Mucosa of descending colon (tissue), 3 donors: Measurements from ENCODE around the gene FBXO7. TPM values are rescaled to one million over a fixed set of nuclear protein-coding genes. Genes with fewer than 3 reads are reported as not detected.

Source experiments
- ATAC-seq: fragments of 200-7000 bp; cut with Tn5 transposase; one replicate; pipeline ENCODE4 v1.9.1; 2020; ENCODE audit warnings: mild to moderate bottlenecking, moderate library complexity
- DNase-seq, 3 donors: peaks; one replicate each; pipeline ENCODE4 v3.0.0-alpha.2; 2020
- H3K36me3 ChIP-seq: fragments of 200-600 bp; one replicate; pipeline ENCODE4 v1.8.0; 2021; ENCODE audit warnings: low read depth, mild to moderate bottlenecking
- H3K4me1 ChIP-seq: fragments of 200-600 bp; one replicate; pipeline ENCODE4 v1.8.0; 2021; ENCODE audit warnings: low read depth, mild to moderate bottlenecking
- H3K4me3 ChIP-seq: fragments of 200-600 bp; one replicate; pipeline ENCODE4 v1.8.0; 2021; ENCODE audit warnings: mild to moderate bottlenecking
- H3K9me3 ChIP-seq: fragments of 200-600 bp; one replicate; pipeline ENCODE4 v1.8.0; 2021; ENCODE audit warnings: mild to moderate bottlenecking
- intact Hi-C, 2 donors: fragments of 100-400 bp; cut with DNase I in 1 of 2; cut with micrococcal nuclease in 1 of 2; formaldehyde crosslinking; loops; one replicate each; pipeline versions ENCODE4 v1.11.0 to v1.11.1; 2022; cut with DNase I, micrococcal nuclease
- total RNA-seq, 3 donors: library from RNA; stranded (reverse); fragmentation: NEBNext Ultra II Directional in 2 of 3; extraction: Animal tissue kit (Norgen Biotek cat#: 25700) in 2 of 3; gene quantifications; one replicate each; pipeline versions ENCODE4 v1.2.1 to v1.2.4, GENCODE V29; 2021 to 2023
- TF ChIP-seq, protein P1 (sequence below): fragments of 200-600 bp; IDR thresholded peaks from one replicate; pipeline ENCODE4 v1.8.0; 2022; ENCODE audit warnings: antibody characterized with exemption, mild to moderate bottlenecking
- donor health status: DM: no; HTN: no; CAD: no; lungs with moderate emphysema.
- donor health status: DM: no; HTN: no; CAD: no.
- donor health status: DM: no; HTN: yes; CAD: no.

The FBXO7 gene
- total RNA-seq, 3 donors from 2014 or later: 63.0 to 84.3 (median 71.5) TPM

DNA sequence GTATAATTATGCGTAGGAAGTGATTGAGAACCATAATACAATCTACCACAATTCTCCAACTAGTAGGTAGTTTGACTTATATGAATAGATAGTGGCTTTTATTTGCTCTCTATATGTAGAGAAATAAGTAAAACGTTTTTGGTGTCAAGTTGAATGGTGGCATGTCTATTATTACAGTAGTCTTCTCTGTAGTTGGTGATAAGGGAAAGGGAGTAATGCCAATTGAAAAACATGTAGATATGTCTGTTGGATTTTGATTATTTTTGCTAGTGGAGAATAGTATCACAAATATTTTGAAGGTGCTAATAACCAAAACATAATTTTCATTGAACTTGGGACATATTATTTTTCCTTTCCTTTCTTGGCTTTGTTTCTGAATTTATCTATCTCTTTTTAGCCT, 17.5 kb downstream of the FBXO7 start:
- no peaks in the 10 kb centered on the region for H3K9me3 ChIP-seq
- peaks cover 18% of the 10 kb centered on the region for H3K36me3 ChIP-seq
- intact Hi-C loops: no loop called here
- H3K4me1 ChIP-seq: no peaks in the 10 kb centered on the region
- ATAC-seq (no peak), DNase-seq (no peak)
- TF ChIP-seq, protein P1, sequence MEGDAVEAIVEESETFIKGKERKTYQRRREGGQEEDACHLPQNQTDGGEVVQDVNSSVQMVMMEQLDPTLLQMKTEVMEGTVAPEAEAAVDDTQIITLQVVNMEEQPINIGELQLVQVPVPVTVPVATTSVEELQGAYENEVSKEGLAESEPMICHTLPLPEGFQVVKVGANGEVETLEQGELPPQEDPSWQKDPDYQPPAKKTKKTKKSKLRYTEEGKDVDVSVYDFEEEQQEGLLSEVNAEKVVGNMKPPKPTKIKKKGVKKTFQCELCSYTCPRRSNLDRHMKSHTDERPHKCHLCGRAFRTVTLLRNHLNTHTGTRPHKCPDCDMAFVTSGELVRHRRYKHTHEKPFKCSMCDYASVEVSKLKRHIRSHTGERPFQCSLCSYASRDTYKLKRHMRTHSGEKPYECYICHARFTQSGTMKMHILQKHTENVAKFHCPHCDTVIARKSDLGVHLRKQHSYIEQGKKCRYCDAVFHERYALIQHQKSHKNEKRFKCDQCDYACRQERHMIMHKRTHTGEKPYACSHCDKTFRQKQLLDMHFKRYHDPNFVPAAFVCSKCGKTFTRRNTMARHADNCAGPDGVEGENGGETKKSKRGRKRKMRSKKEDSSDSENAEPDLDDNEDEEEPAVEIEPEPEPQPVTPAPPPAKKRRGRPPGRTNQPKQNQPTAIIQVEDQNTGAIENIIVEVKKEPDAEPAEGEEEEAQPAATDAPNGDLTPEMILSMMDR: no peak
- H3K4me3 ChIP-seq: no peak overlapping the region

DNA sequence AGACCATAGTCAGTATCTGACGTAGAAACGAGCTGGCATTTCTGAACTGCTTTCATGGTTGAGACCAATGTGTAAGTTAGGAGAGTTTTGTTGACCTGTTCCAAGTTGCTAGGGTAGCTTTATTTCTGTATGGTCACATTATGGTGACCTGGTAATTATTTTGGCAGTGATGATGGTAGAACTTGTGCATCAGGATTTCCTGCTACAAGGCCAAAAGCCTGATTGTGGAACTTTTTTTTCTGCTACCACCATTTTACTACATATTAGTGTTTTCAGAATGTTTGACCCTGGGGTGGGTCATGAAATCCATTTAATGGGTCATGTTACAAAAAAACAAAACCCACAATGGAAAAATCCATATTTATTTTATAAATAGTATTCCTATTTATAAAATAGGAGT, 18.9 kb downstream of the FBXO7 start:
- H3K36me3 ChIP-seq: peaks cover 10% of the 10 kb centered on the region

DNA sequence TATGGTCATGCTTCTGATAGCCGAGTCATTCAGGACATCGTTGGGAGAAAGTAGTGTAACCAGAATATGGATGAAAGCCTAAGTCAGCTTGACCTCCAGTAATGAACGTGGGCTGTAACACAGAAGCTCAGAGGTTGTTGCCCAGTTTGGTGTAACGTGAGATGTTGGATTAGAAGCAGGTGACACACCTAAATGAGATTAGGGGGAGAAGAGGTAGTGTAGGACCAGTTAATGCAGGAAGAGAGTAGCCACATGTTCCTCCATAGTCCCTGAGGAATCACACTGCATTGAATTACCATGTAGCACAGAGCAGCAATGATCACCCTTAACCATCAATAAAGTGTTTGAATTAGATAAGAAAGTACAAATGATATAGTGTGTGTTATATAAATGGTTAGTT, 20.4 kb downstream of the FBXO7 start:
- H3K36me3 ChIP-seq: peaks cover 10% of the 10 kb centered on the region
- no peak overlapping the region for H3K4me3 ChIP-seq
- DNase-seq (no peak), ATAC-seq (no peak)
- H3K9me3 ChIP-seq: no peaks in the 10 kb centered on the region
- intact Hi-C loops: no loop called here
- TF ChIP-seq, protein P1: no peak
- H3K4me1 ChIP-seq: no peaks in the 10 kb centered on the region

More for the DNA sequence above, 18.9 kb downstream of the FBXO7 start:
- Histone ChIP-seq H3K4me1 (no peaks in the 10 kb centered on the region), H3K9me3 (no peaks in the 10 kb centered on the region), H3K4me3 (no peak overlapping the region)
- TF ChIP-seq, protein P1: no peak
- ATAC-seq (no peak), DNase-seq (no peak)
- intact Hi-C loops: no loop called here

DNA sequence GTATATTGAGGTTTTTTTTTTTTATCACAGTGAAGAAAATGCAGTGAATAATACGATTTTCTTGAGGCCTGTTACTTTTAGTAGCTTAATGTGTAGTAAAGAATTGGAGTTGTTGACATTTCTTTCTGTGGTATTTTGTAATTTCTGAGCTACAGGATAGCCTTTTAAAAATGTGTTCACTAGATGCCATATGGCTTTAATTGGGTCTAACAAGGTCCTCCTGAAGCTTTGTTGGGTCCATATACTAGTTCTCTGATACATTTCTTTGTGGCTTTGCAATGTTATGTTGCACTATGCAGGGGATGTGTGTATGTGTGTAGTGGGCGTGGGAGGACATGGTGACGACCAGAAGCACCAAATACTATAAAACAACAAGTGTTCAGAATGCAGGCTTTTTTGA, 25.1 kb downstream of the FBXO7 start:
- Histone ChIP-seq H3K4me1 (no peaks in the 10 kb centered on the region), H3K4me3 (no peak overlapping the region), H3K36me3 (peaks cover 5% of the 10 kb centered on the region), H3K9me3 (no peaks in the 10 kb centered on the region)
- intact Hi-C loops: no loop called here
- no peak for ATAC-seq
- TF ChIP-seq, protein P1: no peak
- DNase-seq: no peak

DNA sequence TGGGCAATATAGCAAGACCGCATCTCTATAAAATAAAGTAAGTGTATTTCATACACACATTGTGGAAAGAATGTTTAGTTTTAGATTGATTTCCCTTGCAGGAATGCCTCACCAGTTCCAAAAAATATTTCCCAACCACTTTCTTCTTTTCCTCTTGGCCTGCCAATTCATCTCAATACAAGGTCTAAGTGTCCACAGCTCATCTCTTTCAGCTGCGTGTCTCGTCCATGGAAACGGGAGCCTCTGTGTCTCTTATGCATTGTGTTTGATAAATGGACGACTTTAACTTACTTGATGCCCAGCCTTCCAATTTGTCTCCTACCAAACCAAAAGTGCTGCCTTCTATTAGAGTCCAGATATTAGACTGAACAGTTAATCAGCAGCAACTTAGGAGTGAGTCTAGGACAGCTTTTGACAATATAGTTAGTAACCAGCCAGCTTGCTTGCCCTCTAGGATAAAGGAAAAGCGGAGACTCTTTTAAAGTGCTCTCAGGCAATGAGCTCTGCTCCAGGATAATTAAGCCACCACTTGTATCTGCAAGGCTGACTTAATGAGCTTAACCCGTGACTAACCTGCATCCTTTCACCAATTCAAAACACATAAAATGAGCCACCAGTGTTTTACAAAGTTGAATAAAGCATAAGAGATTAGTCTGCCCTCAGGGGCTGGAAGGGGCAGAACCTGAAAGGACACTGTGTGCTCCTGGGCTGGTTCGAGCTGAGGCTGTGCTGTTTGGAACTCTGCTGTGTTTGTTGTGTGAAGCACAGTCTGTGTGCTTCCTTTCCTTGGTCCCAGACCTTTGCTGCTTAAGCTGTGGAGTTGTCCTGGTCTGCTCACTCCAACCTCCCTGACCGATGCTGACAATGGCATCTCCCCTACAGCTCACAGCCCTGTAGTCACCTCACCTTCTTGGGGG, 27.5 kb downstream of the FBXO7 start:
- Histone ChIP-seq H3K9me3 (no peaks in the 10 kb centered on the region), H3K36me3 (no peaks in the 10 kb centered on the region), H3K4me3 (no peak overlapping the region), H3K4me1 (no peaks in the 10 kb centered on the region)
- TF ChIP-seq, protein P1: no peak
- intact Hi-C loops: no loop called here
- no peak for DNase-seq
- no peak for ATAC-seq
